GM12864 (cell line): ENCODE results near the gene NCOR2.

Source experiments
- DNase-seq: peaks from one replicate; pipeline ENCODE4 v3.0.0-alpha.2; 2011; ENCODE audit warnings: low read depth
- H3K4me3 ChIP-seq: 2 replicates; pipeline ENCODE4 v1.5.1; 2011; ENCODE audit warnings: mild to moderate bottlenecking, low read depth, low read length, control low read depth
- TF ChIP-seq, protein P1 (sequence below): IDR thresholded peaks from 2 replicates; pipeline ENCODE4 v1.5.1; 2011; ENCODE audit warnings: low read depth, mild to moderate bottlenecking, moderate library complexity, low read length, control low read depth, inconsistent platforms; ENCODE audit errors: missing control alignments

Gene NCOR2

DNA sequence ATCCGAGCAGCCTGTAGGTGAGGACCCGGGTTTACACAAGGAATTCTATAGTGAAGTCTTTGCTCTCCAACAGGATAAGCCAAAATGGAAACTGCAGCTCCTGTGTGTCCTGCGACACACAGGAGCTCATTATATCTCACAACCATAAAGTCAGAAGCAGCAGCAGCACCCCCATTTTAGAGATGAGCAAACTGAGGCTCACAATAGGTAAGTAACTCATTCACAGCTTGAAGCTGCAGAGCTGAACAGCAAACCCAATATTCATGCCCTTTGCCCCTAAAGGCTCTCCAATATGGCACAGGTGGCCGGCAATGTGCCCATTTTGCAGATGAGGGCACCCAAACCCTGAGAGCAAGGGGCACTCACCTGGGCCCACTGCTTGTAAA, 4.6 kb downstream of the NCOR2 start:
- DNase-seq, result no peak
- TF ChIP-seq, protein P1, sequence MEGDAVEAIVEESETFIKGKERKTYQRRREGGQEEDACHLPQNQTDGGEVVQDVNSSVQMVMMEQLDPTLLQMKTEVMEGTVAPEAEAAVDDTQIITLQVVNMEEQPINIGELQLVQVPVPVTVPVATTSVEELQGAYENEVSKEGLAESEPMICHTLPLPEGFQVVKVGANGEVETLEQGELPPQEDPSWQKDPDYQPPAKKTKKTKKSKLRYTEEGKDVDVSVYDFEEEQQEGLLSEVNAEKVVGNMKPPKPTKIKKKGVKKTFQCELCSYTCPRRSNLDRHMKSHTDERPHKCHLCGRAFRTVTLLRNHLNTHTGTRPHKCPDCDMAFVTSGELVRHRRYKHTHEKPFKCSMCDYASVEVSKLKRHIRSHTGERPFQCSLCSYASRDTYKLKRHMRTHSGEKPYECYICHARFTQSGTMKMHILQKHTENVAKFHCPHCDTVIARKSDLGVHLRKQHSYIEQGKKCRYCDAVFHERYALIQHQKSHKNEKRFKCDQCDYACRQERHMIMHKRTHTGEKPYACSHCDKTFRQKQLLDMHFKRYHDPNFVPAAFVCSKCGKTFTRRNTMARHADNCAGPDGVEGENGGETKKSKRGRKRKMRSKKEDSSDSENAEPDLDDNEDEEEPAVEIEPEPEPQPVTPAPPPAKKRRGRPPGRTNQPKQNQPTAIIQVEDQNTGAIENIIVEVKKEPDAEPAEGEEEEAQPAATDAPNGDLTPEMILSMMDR, result no peak
- no peak overlapping the region for H3K4me3 ChIP-seq

DNA sequence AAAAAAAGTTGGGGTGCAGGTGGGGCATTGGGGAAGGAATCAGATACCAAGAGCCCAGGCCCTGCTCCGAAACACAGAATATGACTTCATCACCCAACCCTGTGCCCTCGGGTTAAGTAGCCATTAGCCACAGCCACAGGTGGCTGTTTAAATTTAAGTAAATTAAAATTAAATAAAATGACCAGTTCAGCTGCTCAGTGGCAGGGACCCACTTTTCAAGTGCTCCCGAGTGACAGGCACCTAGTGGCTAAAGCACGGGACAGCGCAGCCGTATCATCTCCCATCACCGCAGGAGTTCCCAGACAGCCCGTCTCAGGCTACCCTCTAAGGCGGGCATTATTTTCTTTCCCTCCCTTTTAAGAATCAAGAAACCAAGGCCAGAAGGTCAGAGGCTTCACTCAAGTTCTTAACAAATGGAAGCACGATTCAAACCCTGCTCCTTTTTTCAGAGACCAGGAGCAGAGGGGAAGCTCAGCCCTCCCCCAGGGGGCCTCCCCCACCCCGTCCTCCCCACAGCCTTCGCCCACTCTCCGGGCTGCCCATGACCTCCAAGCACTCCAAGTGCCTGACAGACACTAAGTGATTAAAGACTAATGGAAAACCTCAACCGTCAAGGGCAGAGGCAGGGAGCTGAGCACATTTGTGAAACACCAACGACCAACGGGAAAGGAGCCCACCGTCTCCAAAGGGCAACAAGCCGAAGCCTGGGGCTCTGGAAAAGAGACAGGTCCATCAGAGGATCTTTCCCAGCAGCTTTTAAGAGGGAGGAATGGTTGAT, 5.2 kb downstream of the NCOR2 start:
- H3K4me3 ChIP-seq, result no peak overlapping the region
- TF ChIP-seq, protein P1, result no peak
- no peak for DNase-seq

DNA sequence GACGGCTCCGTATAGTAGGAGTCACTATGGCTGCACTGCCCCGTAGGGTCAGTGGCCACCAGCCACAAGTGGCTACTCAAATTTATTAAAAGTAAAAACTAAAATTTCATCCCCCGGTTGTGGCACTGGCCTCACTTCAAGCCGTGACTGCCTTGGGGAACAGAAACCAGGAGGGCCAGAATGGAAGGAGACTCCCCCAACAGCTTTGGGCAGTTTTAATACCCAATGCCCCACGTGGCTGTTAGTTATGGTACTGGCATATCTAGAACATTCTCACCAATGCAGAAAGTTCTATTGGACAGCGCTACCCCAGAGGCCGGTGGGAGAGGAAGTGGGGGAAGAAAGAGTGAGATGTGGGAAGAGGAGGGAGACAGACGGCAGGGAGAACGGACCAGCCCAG, 6.2 kb downstream of the NCOR2 start:
- no peak for DNase-seq
- no peak overlapping the region for H3K4me3 ChIP-seq
- TF ChIP-seq, protein P1, result no peak

DNA sequence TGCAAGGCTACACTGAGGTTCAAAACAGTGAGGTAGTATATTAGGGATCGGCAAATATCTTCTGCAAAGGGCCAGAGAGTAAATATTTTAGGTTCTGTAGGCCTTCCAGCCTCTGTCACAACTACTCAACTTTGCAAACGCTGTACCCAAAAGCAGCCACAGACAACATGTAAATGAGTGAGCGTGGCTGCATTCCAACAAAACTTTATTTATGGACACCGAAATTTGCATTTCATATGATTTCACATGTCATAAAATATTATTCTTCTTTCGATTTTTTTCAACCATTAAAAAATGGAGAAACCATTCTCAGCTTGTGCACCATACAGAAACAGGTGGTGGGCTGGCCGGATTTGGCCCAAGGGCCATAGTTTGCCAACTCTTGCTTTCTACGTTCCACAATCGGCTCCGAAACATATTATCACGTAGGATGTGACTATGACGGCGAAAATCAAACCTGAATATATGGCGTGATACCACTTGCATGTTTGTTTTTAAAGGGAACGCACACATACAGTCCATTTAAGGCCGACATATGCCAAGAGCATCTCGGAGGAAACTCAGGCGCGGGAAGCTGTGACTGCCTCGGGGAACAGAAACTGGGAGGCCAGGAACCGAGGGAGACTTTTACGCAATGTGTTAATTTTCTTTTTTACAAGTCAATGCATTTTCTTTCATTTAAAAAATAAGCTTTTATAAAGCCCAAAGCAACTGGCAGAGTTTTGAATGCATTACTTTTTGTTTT, 7.1 kb downstream of the NCOR2 start:
- no peak overlapping the region for H3K4me3 ChIP-seq
- no peak for DNase-seq
- TF ChIP-seq, protein P1, result no peak

DNA sequence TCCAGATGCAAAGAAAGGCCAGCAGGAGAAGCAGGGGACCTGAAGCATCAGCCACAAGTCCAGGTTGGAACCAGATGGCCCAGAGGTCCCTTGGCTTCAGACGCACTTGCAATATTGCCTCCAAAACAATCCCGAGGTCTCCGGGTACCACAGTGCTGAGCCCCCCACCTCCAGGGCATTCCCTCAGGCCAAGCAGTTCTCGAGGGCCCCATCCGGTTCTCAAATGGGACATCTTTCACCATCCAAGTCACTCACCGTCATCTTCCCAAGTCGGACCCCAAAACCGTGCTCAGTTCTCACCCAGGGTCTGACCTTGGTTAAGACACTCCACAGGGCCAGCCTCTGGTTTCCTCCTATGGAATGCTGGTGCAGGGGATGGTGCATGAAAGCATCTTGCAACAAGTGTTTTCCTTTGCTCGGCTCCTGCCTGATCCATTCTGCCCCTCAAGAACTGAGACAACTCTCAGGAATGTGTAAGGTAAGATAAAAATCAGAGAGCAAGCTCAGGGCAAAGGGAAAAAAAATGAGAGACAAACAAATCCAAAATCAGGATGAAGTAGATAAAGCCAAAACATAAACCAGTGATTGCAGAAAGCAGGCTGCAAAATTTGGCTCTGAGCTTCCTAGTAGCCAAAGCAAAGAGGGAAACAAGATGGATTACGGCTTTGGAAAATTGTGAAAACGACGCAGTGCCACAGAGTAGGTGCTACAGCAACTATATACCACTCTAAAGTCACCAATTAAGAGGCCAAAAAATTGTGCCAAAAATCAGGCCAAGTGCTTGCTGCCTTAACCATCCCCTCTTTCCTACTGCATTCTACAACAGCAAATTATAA, 8.0 kb downstream of the NCOR2 start:
- TF ChIP-seq, protein P1, result no peak
- DNase-seq, result no peak
- H3K4me3 ChIP-seq, result no peak overlapping the region

DNA sequence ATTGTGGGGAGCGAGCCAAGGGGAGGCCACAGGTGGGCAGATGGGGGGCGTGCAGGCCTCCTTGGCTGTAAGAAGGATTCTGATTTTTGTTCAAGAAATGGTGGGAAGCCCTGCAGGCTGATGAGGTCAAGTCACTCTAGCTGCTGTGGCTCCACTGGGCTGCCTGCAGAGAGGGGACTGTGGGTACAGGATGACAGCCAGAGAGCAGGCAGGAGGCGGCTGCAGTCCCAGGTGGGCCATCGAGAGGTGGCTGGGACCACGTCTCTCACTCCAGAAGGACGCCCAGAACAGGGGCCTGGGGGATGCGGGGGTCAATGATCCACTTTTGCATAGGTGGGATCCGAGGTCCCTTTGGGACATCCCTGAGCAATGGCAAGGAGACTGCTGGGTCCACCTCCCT, 9.1 kb downstream of the NCOR2 start:
- H3K4me3 ChIP-seq, result no peak overlapping the region
- no peak for DNase-seq
- TF ChIP-seq, protein P1, result no peak
